ENCODE results near the gene PRKAA1. TPM values are rescaled to one million over a fixed set of nuclear protein-coding genes. Genes with fewer than 3 reads are reported as not detected.
"Not testable (repeated sequence)": the region's sequence is repeated elsewhere in the genome, so short reads cannot be mapped to it uniquely, and the experiment has no call there.

The PRKAA1 gene
- total RNA-seq, 2 experiments from 2014 or later, result 86.4 to 86.7 TPM

GRCh38 chr5:40801771-40802562 is 3.8 kb upstream of the PRKAA1 start:
- Mint-ChIP-seq H3K4me3 (no peak overlapping the region), H3K27me3 (peaks cover 15% of the 10 kb centered on the region), H3K9me3 (no peaks in the 10 kb centered on the region), H3K36me3 (no peaks in the 10 kb centered on the region), H3K4me1 (peaks cover 5% of the 10 kb centered on the region), H3K27ac (no peak overlapping the region)
- ATAC-seq (ENCODE audit: low read depth) (no peak), DNase-seq (no peak)
- POLR2A ChIA-PET, result no interaction called here

- Mint-ChIP-seq H3K4me1 (peaks cover 25% of the 10 kb centered on the region), H3K9me3 (no peaks in the 10 kb centered on the region), H3K27ac (no peak overlapping the region), H3K4me3 (peak overlapping the region; percentile 88), H3K36me3 (peaks cover 18% of the 10 kb centered on the region), H3K27me3 (peaks cover 13% of the 10 kb centered on the region)
- no peak for DNase-seq
- no peak for ATAC-seq (ENCODE audit: low read depth)
- POLR2A ChIA-PET, result interaction anchor here (1.1 to 1.3 kb wide), 3 partner anchors 9 to 118 kb away, joined by 3 to 5 read pairs (median 4); no protein-coding TSS in a partner anchor
These were observed 1.1 kb upstream of the PRKAA1 start for GRCh38 chr5:40799258-40799657.

GRCh38 chr5:40798801-40799210 is 632 bp upstream of the PRKAA1 start:
- peak overlapping the region; percentile 77 for H3K27ac Mint-ChIP-seq
- H3K36me3 Mint-ChIP-seq, result peaks cover 22% of the 10 kb centered on the region
- DNase-seq (no peak), ATAC-seq (ENCODE audit: low read depth) (no peak)
- POLR2A ChIA-PET, result interaction anchor here (1.1 to 1.3 kb wide), 3 partner anchors 9 to 117 kb away, joined by 3 to 5 read pairs (median 4); no protein-coding TSS in a partner anchor
- H3K27me3 Mint-ChIP-seq, result peaks cover 13% of the 10 kb centered on the region
- H3K4me3 Mint-ChIP-seq, result peak overlapping the region; percentile 88
- peaks cover 28% of the 10 kb centered on the region for H3K4me1 Mint-ChIP-seq
- no peaks in the 10 kb centered on the region for H3K9me3 Mint-ChIP-seq

GRCh38 chr5:40797273-40798011 is 732 bp downstream of the PRKAA1 start:
- ATAC-seq (ENCODE audit: low read depth) (peak; percentile 59), DNase-seq (peak; percentile 77)
- POLR2A ChIA-PET, result interaction anchor here (1.0 to 1.4 kb wide), 3 partner anchors 28 to 44 kb away, joined by 3 to 4 read pairs (median 3); partner anchors contain the start of gene CARD6
- Mint-ChIP-seq H3K4me3 (peak overlapping the region; percentile 88), H3K27me3 (peaks cover 10% of the 10 kb centered on the region), H3K4me1 (peaks cover 33% of the 10 kb centered on the region), H3K9me3 (no peaks in the 10 kb centered on the region), H3K36me3 (peaks cover 22% of the 10 kb centered on the region), H3K27ac (peak overlapping the region; percentile 89)

GRCh38 chr5:40796487-40796889 is 1.7 kb downstream of the PRKAA1 start:
- ATAC-seq (ENCODE audit: low read depth) (no peak), DNase-seq (no peak)
- H3K27me3 Mint-ChIP-seq, result peaks cover 10% of the 10 kb centered on the region
- no peak overlapping the region for H3K27ac Mint-ChIP-seq
- peak overlapping the region; percentile 88 for H3K4me3 Mint-ChIP-seq
- no peaks in the 10 kb centered on the region for H3K9me3 Mint-ChIP-seq
- H3K4me1 Mint-ChIP-seq, result peaks cover 34% of the 10 kb centered on the region
- POLR2A ChIA-PET, result interaction anchor here (0.9 kb wide), 1 partner anchor 42 kb away, joined by 3 read pairs; no protein-coding TSS in a partner anchor
- H3K36me3 Mint-ChIP-seq, result peaks cover 22% of the 10 kb centered on the region

- POLR2A ChIA-PET; ATAC-seq (ENCODE audit: low read depth); H3K4me3 Mint-ChIP-seq; DNase-seq; H3K9me3 Mint-ChIP-seq; H3K27ac Mint-ChIP-seq: not testable (repeated sequence)
- H3K36me3 Mint-ChIP-seq, result peaks cover 24% of the 10 kb centered on the region
- H3K4me1 Mint-ChIP-seq, result peaks cover 38% of the 10 kb centered on the region
- peaks cover 10% of the 10 kb centered on the region for H3K27me3 Mint-ChIP-seq
These were observed 3.3 kb downstream of the PRKAA1 start for GRCh38 chr5:40794877-40795276.

- DNase-seq; H3K27me3 Mint-ChIP-seq; H3K9me3 Mint-ChIP-seq; POLR2A ChIA-PET; H3K4me3 Mint-ChIP-seq; ATAC-seq (ENCODE audit: low read depth); H3K27ac Mint-ChIP-seq: not testable (repeated sequence)
- Mint-ChIP-seq H3K4me1 (peaks cover 37% of the 10 kb centered on the region), H3K36me3 (peaks cover 24% of the 10 kb centered on the region)
These were observed 3.8 kb downstream of the PRKAA1 start for GRCh38 chr5:40794340-40794739.

GRCh38 chr5:40792691-40793090 is 5.5 kb downstream of the PRKAA1 start:
- DNase-seq; H3K27ac Mint-ChIP-seq; ATAC-seq (ENCODE audit: low read depth); H3K4me3 Mint-ChIP-seq; H3K27me3 Mint-ChIP-seq; POLR2A ChIA-PET; H3K9me3 Mint-ChIP-seq: not testable (repeated sequence)
- peaks cover 39% of the 10 kb centered on the region for H3K36me3 Mint-ChIP-seq
- peaks cover 33% of the 10 kb centered on the region for H3K4me1 Mint-ChIP-seq

- Mint-ChIP-seq H3K27ac (no peak overlapping the region), H3K9me3 (peaks cover 5% of the 10 kb centered on the region), H3K4me3 (no peak overlapping the region), H3K36me3 (peaks cover 44% of the 10 kb centered on the region), H3K27me3 (no peaks in the 10 kb centered on the region), H3K4me1 (peaks cover 33% of the 10 kb centered on the region)
- DNase-seq (no peak), ATAC-seq (ENCODE audit: low read depth) (no peak)
- POLR2A ChIA-PET, result no interaction called here
These were observed 6.4 kb downstream of the PRKAA1 start for GRCh38 chr5:40791715-40792139.

- Mint-ChIP-seq H3K4me1 (peaks cover 28% of the 10 kb centered on the region), H3K27me3 (no peaks in the 10 kb centered on the region), H3K9me3 (peaks cover 6% of the 10 kb centered on the region), H3K27ac (no peak overlapping the region), H3K36me3 (peaks cover 44% of the 10 kb centered on the region), H3K4me3 (no peak overlapping the region)
- no peak for ATAC-seq (ENCODE audit: low read depth)
- DNase-seq, result no peak
- POLR2A ChIA-PET, result no interaction called here
These were observed 7.1 kb downstream of the PRKAA1 start for GRCh38 chr5:40790947-40791593.

- POLR2A ChIA-PET; H3K27me3 Mint-ChIP-seq; H3K27ac Mint-ChIP-seq; H3K9me3 Mint-ChIP-seq; DNase-seq; H3K4me3 Mint-ChIP-seq; ATAC-seq (ENCODE audit: low read depth): not testable (repeated sequence)
- H3K36me3 Mint-ChIP-seq, result peaks cover 28% of the 10 kb centered on the region
- H3K4me1 Mint-ChIP-seq, result peaks cover 18% of the 10 kb centered on the region
These were observed 9.2 kb downstream of the PRKAA1 start for GRCh38 chr5:40788941-40789340.

GRCh38 chr5:40787986-40788385 is 10.2 kb downstream of the PRKAA1 start:
- POLR2A ChIA-PET, result no interaction called here
- H3K4me3 Mint-ChIP-seq, result no peak overlapping the region
- peaks cover 13% of the 10 kb centered on the region for H3K4me1 Mint-ChIP-seq
- DNase-seq (no peak), ATAC-seq (ENCODE audit: low read depth) (no peak)
- H3K9me3 Mint-ChIP-seq, result peaks cover 6% of the 10 kb centered on the region
- no peaks in the 10 kb centered on the region for H3K27me3 Mint-ChIP-seq
- peaks cover 28% of the 10 kb centered on the region for H3K36me3 Mint-ChIP-seq
- H3K27ac Mint-ChIP-seq, result no peak overlapping the region

GRCh38 chr5:40786664-40787063 is 11.5 kb downstream of the PRKAA1 start:
- Mint-ChIP-seq H3K36me3 (peaks cover 31% of the 10 kb centered on the region), H3K4me1 (peaks cover 15% of the 10 kb centered on the region)
- H3K27ac Mint-ChIP-seq; H3K4me3 Mint-ChIP-seq; H3K9me3 Mint-ChIP-seq; ATAC-seq (ENCODE audit: low read depth); DNase-seq; H3K27me3 Mint-ChIP-seq: not testable (repeated sequence)
- POLR2A ChIA-PET, result interaction anchor here (0.6 kb wide), 1 partner anchor 11 kb away, joined by 3 read pairs; no protein-coding TSS in a partner anchor

All from activated naive CD8-positive, alpha-beta T cell treated with anti-CD3 and anti-CD28 coated beads, Interleukin-2, amount 10 ng/mL, durations not matched to agents 7 days and 5 days (primary cell).